ENCODE results near the gene KLHL41. TPM values are rescaled to one million over a fixed set of nuclear protein-coding genes. Genes with fewer than 3 reads are reported as not detected.
A peak's percentile ranks its signal among the peaks of the same experiment; 100 is the strongest.

Gene KLHL41
- total and polyA plus RNA-seq, 2 of the 13 experiments (the other 11 are each of a cell fraction or from before 2014, with no cell fraction given) = 0.07 to 0.31 TPM

GRCh38 chr2:169479257-169480078 is 30.0 kb upstream of the KLHL41 start, which contains the start of gene BBS5 (continued):
- no peak for TF ChIP-seq ZNF10 (CRISPR knock-in tag; IDR thresholded peaks at IDR 0.05; ENCODE audit: borderline replicate concordance, low read depth)
- peak; percentile 94 for TF ChIP-seq HDAC1 (CRISPR knock-in tag; IDR thresholded peaks at IDR 0.05)
- TF ChIP-seq ZFP1 (CRISPR knock-in tag; IDR thresholded peaks at IDR 0.05) = peak; percentile 85
- TF ChIP-seq ZNF326 (CRISPR knock-in tag; IDR thresholded peaks at IDR 0.05; ENCODE audit: borderline replicate concordance) = no peak
- no peak for TF ChIP-seq PAWR (CRISPR knock-in tag; IDR thresholded peaks at IDR 0.05; ENCODE audit: borderline replicate concordance)
- no peak; the same call in 1 of the 2 replicates for TF ChIP-seq MAZ (IDR thresholded peaks at IDR 0.05; ENCODE audit: borderline replicate concordance, low read depth, low read length)
- peak; percentile 88 for TF ChIP-seq MAZ (CRISPR knock-in tag; IDR thresholded peaks at IDR 0.05; ENCODE audit: low read depth)
- no peak for TF ChIP-seq ZNF672 (CRISPR knock-in tag; IDR thresholded peaks at IDR 0.05)
- no peak for TF ChIP-seq ARNT (IDR thresholded peaks at IDR 0.05)
- TF ChIP-seq FOSL1 (CRISPR knock-in tag; IDR thresholded peaks at IDR 0.05; ENCODE audit: borderline replicate concordance) = no peak
- TF ChIP-seq ZNF292 (CRISPR knock-in tag; IDR thresholded peaks at IDR 0.05; ENCODE audit: borderline replicate concordance, low read depth) = peak; percentile 95
- peak; percentile 77 for TF ChIP-seq ZNF574 (CRISPR knock-in tag; IDR thresholded peaks at IDR 0.05)
- TF ChIP-seq BRD4 (CRISPR knock-in tag; IDR thresholded peaks at IDR 0.05) = no peak; the same call in 1 of the 2 replicates
- TF ChIP-seq RAD51 (IDR thresholded peaks at IDR 0.05; ENCODE audit: borderline replicate concordance) = no peak
- peak; percentile 98 for TF ChIP-seq ZNF567 (CRISPR knock-in tag; IDR thresholded peaks at IDR 0.05; ENCODE audit: borderline replicate concordance)
- no peak; the same call in 1 of the 2 replicates for TF ChIP-seq ZNF264 (CRISPR knock-in tag; IDR thresholded peaks at IDR 0.05)
- peak; percentile 77 for TF ChIP-seq GATAD2A (CRISPR knock-in tag; IDR thresholded peaks at IDR 0.05)
- no peak for TF ChIP-seq ZEB1 (IDR thresholded peaks at IDR 0.05; ENCODE audit: insufficient replicate concordance, low read depth)
- peak; percentile 51 for TF ChIP-seq U2AF1 (optimal IDR thresholded peaks at IDR 0.05; ENCODE audit: low read depth, low read length)
- no peak for TF ChIP-seq PLSCR1 (CRISPR knock-in tag; IDR thresholded peaks at IDR 0.05; ENCODE audit: borderline replicate concordance)
- TF ChIP-seq ZMYM4 (CRISPR knock-in tag; IDR thresholded peaks at IDR 0.05) = peak; percentile 96
- TF ChIP-seq ZNF746 (CRISPR knock-in tag; IDR thresholded peaks at IDR 0.05) = peak; percentile 73; the same call in 1 of the 2 replicates
- peak; percentile 97 for TF ChIP-seq CCDC6 (CRISPR knock-in tag; IDR thresholded peaks at IDR 0.05)
- peak; percentile 51; the same call in 1 of the 3 replicates for TF ChIP-seq MXI1 (IDR thresholded peaks at IDR 0.05; ENCODE audit: borderline replicate concordance, low read depth, low read length)
- peak; percentile 72; the same call in 1 of the 2 replicates for TF ChIP-seq HES4 (CRISPR knock-in tag; IDR thresholded peaks at IDR 0.05; ENCODE audit: borderline replicate concordance)
- peak; percentile 96 for TF ChIP-seq ZFP90 (CRISPR knock-in tag; IDR thresholded peaks at IDR 0.05; ENCODE audit: borderline replicate concordance)
- TF ChIP-seq JDP2 (CRISPR knock-in tag; IDR thresholded peaks at IDR 0.05; ENCODE audit: borderline replicate concordance) = no peak

Data from HepG2 (cell line).